Stimulated activated CD4-positive, alpha-beta T cell treated with anti-CD3 and anti-CD28 coated beads, Interleukin-2, amount 100 ng/mL, for 4 hours (primary cell): ENCODE results near the gene JCHAIN.
"Not testable (repeated sequence)": the region's sequence is repeated elsewhere in the genome, so short reads cannot be mapped to it uniquely, and the experiment has no call there.

Source experiments
- DNase-seq: peaks from one replicate; pipeline ENCODE4 v3.0.0-alpha.2; 2020; ENCODE audit warnings: low read depth

Gene JCHAIN

DNA sequence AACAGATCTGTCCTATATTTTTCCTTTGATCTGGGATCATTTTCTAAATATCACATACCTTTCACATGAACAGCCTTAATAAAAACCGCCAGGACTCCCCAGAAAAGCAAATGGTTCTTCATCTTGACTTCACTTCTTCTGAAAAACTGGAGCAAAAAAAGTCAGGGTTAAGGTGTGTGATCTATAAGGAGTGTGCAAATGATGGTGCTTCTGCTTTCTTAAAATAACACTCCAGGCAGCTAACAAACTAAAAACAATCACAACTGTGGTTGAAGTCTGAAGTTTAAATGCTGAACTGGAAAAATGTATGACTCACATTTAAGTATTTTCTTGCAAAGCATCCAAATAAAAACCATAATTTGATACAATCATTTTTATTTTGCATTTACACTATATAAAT is at the start of gene JCHAIN:
TSS of gene JCHAIN (minus strand) at position 140 of the 400 bp plus-strand sequence. CDS start at position 122, 18 bp downstream.
- no peak for DNase-seq

DNA sequence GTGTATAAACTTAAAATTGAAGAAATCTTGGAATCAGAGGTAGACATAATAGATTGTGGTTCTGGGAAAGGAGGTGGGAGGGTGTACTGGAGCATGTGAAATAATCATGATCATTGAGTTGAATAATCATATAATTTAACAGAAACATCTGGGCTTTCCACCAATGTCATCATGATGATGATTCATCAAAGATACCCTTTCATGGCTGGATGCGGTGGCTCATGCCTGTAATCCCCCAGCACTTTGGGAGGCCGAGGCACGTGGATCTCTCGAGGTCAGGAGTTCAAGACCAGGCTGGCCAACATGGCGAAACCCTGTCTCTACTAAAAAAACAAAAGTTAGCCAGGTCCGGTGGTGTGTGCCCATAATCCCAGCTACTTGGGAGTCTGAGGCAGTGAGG is 48.8 kb upstream of the JCHAIN start:
- DNase-seq, result no peak

DNA sequence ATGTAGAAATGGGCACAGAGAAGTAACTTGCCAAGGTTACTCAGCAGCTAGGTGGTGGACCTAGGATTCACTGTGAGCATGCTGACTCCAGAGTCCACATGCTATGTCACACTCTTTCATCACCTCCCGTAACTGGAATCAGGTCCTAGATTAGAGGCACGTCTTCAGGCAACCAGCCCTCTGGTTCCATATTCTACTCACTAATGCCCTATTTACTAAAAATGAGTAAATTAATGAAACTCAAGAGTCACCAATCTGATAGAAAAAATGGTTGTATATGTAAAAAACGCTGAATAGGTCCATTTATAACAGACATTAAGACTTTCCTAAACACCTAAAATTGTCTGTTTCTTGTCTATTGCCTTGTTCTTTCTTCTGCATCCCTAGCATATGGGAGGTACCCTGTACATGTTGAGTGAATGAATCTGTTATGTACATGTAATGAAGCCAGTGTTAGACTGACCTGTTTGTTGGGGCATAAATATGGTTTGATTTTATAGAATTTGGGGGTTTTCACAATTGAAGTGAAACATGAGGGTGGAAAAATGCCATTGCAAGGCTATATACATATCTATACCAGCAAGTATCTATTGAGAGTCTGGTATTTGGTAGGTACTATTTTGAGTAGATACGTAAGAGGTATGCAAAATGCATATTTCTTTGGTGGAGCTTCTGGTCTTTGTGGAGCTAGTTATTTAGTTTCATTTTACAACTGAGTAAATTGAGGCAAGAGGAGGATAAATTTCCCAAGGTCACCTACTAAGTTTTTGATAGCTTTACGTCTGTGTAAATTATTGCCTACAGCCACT is 48.0 kb upstream of the JCHAIN start:
- no peak for DNase-seq

DNA sequence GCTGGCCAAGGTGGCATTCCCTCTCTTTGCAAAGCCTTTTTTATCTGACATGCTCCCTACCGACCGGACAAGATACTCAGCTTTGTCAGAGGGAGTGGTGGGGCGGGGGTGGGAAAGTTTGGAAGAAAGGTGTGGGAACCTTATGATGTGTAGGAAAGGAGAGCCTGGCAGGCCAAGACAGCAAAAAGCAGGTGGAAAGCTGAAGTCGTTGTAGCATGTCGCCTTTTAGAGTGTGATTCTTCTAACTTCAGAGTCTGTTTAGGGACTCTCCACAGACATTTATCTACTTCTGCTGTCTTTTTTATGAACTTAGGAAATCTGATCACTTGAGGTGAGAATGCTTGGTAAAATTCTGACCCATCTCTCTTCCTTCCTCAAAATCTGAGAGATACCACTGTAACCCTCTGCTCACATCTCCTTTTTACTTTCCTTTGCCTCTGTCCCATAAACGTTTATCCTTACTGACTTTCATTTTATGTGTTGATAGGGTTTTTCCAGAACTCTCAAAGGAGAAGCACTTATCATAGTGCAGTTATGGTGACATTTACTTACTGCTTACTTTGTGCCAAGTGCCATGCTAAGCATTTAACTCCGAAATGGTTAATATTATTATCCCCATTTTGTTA is 47.3 kb upstream of the JCHAIN start:
- no peak for DNase-seq

DNA sequence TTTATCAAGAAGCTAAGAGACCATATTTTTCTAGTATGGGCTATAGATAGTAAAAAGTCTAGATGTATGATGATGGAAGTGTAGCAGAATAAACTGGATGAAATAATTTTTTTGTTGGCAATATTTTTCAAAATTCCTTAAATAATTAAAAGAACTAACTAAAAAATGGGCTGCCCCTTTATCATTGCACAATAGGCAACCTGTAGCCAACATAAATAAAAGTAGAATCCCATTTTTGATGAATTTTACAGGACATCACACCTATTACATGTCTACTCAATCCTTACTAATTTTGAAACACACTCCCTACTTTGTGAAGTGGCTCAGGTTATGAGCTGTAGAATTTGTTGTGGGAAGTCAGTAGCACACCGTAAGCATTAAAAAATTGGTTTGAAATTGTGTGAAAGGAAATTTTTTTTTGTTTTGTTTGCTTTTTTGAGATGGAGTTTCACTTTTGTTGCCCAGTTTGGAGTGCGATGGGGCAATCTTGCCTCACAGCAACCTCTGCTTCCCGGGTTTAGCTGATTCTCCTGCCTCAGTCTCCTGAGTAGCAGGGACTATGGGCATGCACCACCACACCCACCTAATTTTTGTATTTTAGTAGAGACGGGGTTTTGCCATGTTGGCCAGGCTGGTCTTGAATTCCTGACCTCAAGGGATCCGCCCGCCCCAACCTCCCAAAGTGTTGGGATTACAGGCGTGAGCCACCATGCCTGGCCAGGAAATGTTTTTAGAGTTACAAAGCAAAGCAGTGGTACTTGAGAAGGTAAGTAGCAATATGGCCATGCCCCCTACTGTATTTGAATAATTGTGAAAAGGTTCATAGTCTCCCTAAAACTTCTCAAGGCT is 46.5 kb upstream of the JCHAIN start:
- no peak for DNase-seq

DNA sequence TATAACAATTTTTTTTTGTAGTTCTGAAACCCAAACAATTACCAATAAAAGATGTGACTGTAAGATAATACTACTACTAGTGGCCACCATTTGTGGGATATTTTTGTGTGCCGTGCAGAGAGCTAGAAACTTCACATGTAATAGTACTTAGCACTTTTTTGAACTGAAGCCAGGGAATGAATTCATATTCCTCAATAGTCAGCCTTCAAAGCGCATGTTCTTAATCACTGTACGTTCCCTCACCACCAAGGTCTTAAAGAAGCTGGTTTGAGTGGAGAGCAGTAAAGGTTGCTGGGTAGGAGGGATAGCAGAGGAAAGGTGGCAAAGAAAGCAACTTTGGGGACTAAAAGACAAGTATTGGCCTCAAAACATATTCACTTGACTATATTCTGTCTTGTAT is 45.8 kb upstream of the JCHAIN start:
- no peak for DNase-seq

DNA sequence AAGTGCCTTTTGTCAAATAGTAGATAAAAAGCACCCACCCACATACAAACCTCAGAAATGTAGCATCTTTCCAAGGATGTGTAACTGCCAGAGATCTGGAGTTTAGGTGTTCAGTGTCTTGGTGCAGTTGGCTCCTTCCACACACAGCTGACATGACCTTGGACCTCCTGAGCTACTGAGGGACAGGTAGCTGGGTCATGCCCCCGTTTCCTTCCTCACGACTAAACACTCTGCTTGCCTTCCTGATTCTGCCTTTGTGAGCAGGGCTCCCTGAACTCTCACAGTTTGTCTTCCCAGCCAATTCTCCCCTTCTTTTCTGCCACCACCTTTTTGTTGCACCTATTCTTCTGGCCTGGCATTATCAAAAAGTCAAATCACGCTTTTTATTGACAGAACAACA is 45.3 kb upstream of the JCHAIN start:
- DNase-seq, result no peak

DNA sequence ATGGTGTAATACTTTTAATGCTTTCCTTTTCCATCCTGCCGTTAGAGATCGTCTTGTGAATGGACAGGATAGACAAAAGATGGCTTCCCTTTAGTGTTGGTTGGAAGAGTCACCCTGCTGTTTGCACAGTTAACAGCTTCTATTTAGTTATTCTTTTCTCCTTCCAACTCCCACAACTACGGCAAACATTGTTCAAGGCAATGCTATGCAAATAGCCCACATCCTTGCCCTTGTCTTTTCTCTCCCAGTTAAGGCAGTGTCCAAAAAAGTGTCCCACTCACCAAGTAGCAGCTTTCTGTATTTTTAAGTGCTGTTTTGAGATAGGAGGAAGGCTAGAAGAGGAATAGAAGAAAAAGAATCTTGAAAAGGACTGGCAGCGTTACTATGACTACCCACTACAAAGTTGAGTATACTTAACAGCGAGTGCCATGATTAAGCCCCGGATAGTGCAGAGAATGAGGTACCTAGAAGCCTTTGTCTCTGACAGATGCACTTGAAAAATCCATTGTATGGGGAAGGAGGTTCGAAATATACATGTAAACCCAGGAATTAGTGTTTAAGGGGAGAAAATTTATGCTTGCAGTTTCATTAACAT is 43.4 kb upstream of the JCHAIN start:
- no peak for DNase-seq

DNA sequence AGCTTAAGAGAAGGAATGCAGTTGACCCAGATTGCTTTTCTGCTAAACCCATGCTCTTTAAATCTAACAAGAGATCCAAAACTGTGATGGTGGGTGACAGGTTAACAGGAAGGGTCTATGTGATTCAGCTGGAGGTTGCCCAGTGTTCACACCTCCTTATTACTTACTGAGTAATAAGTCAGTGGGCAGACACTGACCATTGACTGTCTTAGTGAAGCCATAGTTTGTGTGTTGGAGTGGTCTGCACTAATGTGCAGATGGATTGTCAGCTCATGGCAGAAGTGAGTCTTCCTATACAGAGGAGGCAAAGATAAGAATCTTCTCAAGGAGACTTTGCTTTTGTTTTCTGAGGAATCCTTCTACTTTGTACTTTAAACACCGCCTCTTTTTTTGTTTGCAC is 40.2 kb upstream of the JCHAIN start:
- no peak for DNase-seq

DNA sequence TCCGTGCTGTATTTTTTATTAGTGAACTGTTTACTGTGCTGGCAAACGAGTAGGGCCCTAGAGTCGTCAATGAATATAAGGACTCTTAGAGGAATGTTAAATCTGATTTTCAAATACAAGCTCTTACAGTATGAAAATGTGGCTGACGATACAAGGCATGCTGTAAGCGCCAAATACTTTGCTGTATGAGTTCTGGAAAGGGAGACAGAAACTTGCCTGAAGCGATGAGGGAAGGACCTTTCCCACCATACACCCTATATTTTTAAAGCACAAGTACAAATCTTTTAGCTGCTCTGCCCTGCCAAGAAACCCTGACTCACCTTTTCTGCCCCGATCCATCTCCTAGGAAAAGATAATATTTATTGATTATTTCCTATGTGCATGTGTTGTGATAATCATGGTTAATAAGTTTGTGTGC is 39.7 kb upstream of the JCHAIN start:
- no peak for DNase-seq

DNA sequence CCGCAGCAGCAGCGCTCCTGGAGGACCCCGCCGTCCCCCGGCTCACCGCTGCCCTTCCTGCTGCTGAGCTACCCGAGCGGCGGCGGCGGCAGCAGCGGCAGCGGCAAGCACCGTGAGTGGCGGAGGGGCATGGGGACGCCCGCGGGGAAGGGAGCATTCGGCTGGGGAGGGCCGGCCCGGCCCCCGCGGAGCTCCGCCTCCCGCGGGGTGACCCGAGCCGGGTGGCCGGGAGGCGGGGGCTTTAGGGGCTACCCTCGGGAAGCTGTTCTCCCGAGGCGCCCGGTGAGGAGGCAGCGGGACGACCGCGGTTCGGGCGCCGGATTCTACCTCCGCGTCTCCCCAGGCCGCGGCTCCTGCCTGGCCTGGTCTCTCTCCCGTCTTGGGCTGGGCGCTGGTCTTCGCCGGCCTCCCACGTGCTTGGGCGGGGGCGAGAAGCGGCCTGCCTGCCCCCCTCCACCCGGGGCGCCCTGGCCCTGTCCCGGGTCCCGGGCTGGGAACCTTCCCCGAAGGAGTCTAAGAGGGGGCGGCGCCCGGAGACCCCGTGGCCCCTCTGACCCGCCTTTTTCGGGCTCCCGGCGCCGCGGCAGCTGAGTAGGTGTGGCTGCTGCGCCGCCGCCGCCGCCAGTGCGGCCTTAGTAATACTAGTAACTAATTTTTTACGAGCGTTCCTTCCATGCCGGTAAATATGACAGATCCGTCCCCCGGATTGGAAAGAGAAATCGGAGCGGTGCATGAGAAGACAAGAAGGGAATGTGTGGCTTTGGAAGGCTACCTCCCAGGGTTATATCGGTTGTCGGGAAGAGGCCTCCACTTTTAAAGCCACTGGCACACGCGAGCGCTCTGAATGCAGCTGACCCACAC is 39.1 kb upstream of the JCHAIN start:
- peak; percentile 52 for DNase-seq

DNA sequence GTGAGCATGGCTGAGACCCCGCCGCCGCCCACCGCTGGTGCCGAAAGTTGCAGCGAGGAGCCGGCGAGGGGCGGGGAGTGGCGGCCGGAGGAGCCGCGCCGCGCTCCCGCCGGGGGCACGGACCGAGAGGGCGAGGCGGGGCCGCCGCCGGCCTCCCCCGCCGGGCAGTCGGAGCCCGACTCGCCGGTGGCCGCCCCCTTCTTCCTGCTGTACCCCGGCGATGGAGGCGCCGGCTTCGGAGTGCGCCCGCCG is 38.5 kb upstream of the JCHAIN start:
- no peak for DNase-seq

DNA sequence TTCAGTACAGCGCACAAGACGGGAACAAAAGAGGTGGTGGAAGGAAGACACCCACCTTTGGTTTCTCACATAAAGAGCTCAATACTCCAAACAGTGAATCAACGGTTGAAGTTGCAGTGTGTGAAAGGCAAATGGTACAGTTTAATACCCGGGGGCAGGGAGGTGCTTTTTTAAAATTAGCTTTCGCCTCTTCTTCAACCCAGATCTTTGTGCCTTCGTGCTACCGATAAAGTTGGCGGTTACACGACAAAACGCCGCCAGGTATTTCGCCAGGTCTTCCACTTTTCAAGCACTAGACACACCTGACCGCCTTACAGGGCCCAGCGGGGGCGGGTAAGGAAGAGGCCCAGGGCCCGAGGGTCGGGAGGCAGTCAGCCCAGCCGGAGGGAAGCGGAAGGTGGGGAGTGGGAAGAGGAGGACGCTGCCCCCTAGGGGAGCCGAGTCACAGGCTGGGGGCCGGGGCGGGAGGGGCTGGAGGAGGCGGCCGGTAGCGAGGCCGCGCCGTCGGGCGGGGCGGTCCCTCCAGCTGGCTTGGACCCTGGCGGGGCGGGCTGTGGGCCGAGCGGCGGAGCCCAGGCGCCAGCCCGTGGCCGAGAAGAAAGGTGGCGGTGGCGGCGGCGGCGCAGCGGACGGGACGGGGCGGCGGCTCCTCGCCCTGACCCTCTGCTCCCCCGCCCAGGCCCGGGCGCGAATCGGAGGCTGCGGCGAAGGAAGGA is 38.1 kb upstream of the JCHAIN start:
- peak; percentile 32 for DNase-seq

DNA sequence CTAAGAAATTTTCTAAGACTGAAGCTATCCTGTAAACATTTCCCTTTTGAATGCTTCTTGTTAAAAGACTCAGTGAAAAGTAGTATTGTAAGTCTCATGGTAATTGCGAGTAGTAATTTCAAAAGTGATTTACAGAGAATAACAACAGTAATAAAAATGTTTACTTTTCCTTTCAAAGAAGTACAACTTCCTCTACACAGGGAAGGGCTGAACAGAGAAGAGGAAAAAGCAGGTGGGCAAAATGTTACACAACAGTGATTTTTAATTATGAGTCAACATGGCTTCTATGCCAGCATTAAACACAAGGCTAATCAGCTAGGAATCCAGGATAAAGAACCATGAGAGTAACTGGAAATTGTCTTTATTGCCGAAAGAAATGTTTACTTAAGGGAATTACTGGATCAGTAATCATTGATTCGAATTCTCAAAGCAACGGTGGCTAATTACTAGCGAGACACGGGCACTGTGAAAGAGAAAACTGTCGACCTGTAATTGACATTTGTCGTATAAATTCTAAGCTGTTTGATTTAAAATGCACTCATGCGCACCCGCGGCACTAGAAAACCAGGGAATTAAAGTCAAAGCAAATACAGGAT is 37.4 kb upstream of the JCHAIN start:
- DNase-seq, result no peak

DNA sequence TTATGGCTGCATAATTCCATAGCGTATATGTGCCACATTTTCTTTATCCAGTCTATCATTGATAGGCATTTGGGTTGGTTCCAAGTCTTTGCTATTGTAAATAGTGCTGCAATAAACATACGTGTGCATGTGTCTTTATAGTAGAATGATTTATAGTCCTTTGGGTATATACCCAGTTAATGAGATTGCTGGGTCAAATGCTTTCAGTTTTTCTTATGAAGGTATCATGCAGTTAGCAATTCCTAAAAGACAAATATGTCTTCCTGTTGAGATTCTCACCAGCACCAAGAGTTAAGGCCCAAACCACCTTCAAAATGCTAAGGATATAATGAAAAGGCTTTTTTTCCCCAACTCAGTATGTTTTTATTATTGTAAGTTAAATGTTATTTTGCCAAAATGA is 36.3 kb upstream of the JCHAIN start:
- DNase-seq, result not testable (repeated sequence)

DNA sequence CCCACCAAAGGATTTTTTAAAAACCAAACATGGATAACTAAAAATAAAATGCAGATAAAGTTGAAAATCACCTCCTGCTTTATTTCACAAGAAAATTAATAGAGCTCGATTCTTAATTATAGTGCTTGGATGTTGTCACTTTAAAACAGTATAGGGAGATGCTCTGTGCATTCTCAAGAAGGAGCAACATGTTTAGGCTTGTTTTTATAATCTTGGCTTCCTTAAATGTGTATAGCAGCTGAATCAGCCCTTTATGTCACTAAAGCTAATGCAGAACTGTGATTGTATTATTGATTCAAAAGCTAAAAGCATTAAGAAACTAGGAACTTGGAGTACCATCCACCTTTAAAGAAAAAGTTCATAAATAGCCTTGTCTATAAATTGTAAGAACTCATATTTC is 35.0 kb upstream of the JCHAIN start:
- no peak for DNase-seq

DNA sequence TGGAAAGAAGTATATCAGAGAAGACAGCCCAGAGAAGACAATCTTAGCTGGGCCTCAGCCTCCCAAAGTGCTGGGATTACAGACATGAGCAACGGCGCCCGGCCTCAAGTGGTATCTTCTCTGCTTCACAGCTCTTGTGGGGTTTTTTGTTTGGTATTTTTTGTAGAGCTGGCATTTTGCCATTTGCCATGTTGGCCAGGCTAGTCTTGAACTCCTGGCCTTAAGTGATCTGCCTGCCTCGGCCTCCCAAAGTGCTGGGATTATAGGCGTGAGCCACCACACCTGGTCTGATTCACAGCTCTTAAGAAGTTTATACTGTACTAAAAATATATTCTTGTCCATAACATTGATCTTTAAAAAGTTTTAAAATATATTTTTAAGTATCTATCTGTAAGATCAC is 34.4 kb upstream of the JCHAIN start:
- no peak for DNase-seq

DNA sequence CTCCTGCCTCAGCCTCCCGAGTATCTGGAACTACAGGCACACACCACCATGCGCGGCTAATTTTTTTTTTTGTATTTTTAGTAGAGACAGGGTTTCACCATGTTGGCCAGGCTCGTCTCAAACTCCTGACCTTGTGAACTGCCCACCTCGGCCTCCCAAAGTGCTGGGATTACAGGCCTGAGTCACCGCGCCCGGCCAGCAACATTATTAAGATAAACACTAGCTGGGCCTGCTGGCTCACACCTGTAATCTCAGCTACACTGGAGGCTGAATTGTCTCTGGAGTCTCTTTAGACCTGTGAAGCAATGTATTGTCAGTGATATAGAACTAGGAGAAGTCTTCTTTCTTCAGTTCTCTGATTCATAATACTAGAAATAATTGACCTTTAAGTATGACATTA is 32.1 kb upstream of the JCHAIN start:
- DNase-seq, result not testable (repeated sequence)

DNA sequence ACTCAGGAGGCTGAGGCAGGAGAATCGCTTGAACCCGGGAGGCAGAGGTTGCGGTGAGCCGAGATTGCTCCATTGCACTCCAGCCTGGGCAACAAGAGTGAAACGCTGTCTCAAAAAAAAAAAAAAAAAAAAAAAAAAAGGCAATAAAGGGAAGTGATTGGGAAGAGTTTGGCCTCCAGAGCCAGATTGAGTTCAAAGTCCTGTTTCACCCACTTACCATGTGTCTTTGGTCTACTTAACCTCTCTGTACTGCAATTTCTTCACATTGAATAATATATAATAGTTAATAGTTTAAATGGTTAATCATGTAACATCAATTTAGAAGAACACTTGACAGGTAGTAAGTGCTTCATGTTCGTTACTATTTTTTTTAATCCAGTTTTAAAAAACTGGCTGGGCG is 28.3 kb upstream of the JCHAIN start:
- not testable (repeated sequence) for DNase-seq

DNA sequence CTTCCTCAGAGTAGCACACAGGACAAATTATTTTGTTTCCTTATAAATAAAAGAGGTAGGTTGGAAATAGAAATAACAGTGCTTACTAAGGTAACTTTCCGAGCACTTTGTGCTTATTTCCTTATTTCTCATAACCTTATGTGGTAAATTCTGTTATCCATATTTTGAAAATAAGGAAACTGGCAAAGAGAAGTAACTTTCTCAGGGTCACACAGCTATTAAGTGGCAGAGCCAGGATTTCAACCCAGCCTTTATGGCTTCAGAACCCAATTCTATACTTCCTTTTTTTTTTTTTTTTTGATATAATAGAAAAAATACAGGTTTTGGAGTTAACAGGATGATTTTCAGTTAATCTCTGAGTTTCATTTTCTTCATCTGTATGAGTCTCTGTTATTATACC is 25.4 kb upstream of the JCHAIN start:
- no peak for DNase-seq

DNA sequence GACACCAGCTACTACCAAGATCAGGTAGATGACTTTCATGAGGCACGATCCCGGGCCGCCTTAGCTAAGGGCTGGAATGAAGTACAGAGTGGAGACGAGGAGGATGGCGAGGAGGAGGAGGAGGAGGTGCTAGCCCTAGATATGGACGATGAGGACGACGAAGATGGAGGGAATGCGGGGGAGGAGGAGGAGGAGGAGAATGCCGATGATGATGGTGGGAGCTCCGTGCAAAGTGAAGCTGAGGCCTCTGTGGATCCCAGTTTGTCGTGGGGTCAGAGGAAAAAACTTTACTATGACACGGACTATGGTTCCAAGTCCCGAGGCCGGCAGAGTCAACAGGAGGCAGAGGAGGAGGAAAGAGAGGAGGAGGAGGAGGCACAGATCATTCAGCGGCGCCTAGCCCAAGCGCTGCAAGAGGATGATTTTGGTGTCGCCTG is 22.5 kb upstream of the JCHAIN start:
- DNase-seq, result peak; percentile 15
